Measurements from ENCODE around the gene MAN1A1.

- no peak for TF ChIP-seq CTCF (IDR thresholded peaks at IDR 0.05; ENCODE audit: low read length)
- no peak for TF ChIP-seq EZH2 (optimal IDR thresholded peaks at IDR 0.05; ENCODE audit: low read depth, low read length)
- TF ChIP-seq EZH2phosphoT487 (IDR thresholded peaks at IDR 0.05; ENCODE audit: low read length), result no peak
These were observed 221.2 kb downstream of the MAN1A1 start for GRCh38 chr6:119128252-119128912.

All from MM.1S (cell line).